Right lobe of liver (tissue), 6 donors: ENCODE measurements around the gene AMIGO1. TPM values are rescaled to one million over a fixed set of nuclear protein-coding genes. Genes with fewer than 3 reads are reported as not detected.

Experiments used
- ATAC-seq, 4 donors: fragments of 200-7000 bp; cut with Tn5 transposase; one replicate each; pipeline ENCODE4 v1.9.1; 2020; ENCODE audit warnings: mild to moderate bottlenecking in 4 of 4, moderate library complexity in 4 of 4
- DNase-seq, 3 donors: peaks; one replicate each; pipeline ENCODE4 v3.0.0-alpha.2; 2020
- H3K27ac ChIP-seq, 3 donors: fragments of 200-600 bp; one replicate each; pipeline ENCODE4 v1.8.0; 2022
- H3K27me3 ChIP-seq, 2 donors: fragments of 200-600 bp; one replicate each; pipeline ENCODE4 v1.8.0; 2022
- H3K36me3 ChIP-seq, 4 donors: fragments of 200-600 bp; sonication (generic) in 1 of 4; one replicate each; pipeline versions ENCODE4 v1.5.1 to v1.8.0; 2017 to 2022; ENCODE audit warnings: control low read depth in 1 of 4
- H3K4me1 ChIP-seq, 4 donors: fragments of 200-600 bp; sonication (generic) in 1 of 4; one replicate each; pipeline versions ENCODE4 v1.5.1 to v1.8.0; 2017 to 2022; ENCODE audit warnings: control low read depth in 1 of 4
- H3K4me3 ChIP-seq, 3 donors: fragments of 200-600 bp; one replicate each; pipeline ENCODE4 v1.8.0; 2022
- H3K9me3 ChIP-seq, 4 donors: fragments of 200-600 bp; sonication (generic) in 1 of 4; one replicate each; pipeline versions ENCODE4 v1.5.1 to v1.8.0; 2017 to 2022; ENCODE audit warnings: control low read depth in 1 of 4
- POLR2A ChIP-seq: fragments of 450-650 bp; IDR thresholded peaks from one replicate; pipeline ENCODE4 v1.6.1; 2017; ENCODE audit warnings: antibody characterized with exemption, mild to moderate bottlenecking
- WGBS: methylation state at CpG from one replicate; pipeline ENCODE4 v1.1.6; 2018; ENCODE audit warnings: low coverage, low lambda C conversion rate; ENCODE audit not compliant: insufficient coverage; ENCODE audit errors: missing lambda C conversion rate; 5-methylcytosine and 5-hydroxymethylcytosine counted together
- intact Hi-C, 2 donors: fragments of 100-400 bp; cut with DNase I; formaldehyde crosslinking; loops; one replicate each; pipeline versions ENCODE4 v1.11.2 to v1.14.1; 2022
- long read RNA-seq: library from polyadenylated mRNA; unstranded; transcript quantifications from one replicate; pipeline ENCODE4 v2.0.0, GENCODE V29; 2019
- total RNA-seq, 6 experiments: library from RNA; depleted of rRNA in 2 of 6; stranded (reverse); fragments of >200 nt in 2 of 6; fragmentation: NEBNext Ultra II Directional in 3 of 6; extraction: Animal tissue kit (Norgen Biotek cat#: 25700) in 3 of 6; gene quantifications; one replicate each; pipeline versions ENCODE4 v1.1.0 to v1.2.4, GENCODE V29; 2016 to 2023
- TF ChIP-seq, protein P1 (sequence below), 4 donors: fragments of 200-600 bp in 3 of 4; fragments of 450-650 bp in 1 of 4; IDR thresholded peaks; one replicate each; pipeline versions ENCODE4 v1.5.1 to v1.8.0; 2016 to 2022; ENCODE audit warnings: antibody characterized with exemption in 4 of 4, mild to moderate bottlenecking in 2 of 4
- donor health status: DM: no; HTN: yes; CAD: no.
- donor health status: DM: no; HTN: no; CAD: no.
- donor health status: DM: no; HTN: no; CAD: no.
- donor health status: DM: no; HTN: yes; CAD: no.
- donor health status: DM: no; HTN: yes; CAD: no.

Gene AMIGO1
- 1 to 10 TPM; 2.6 to 3.9 (median 3.2) TPM for total RNA-seq
- long read RNA-seq = 0 reads

DNA sequence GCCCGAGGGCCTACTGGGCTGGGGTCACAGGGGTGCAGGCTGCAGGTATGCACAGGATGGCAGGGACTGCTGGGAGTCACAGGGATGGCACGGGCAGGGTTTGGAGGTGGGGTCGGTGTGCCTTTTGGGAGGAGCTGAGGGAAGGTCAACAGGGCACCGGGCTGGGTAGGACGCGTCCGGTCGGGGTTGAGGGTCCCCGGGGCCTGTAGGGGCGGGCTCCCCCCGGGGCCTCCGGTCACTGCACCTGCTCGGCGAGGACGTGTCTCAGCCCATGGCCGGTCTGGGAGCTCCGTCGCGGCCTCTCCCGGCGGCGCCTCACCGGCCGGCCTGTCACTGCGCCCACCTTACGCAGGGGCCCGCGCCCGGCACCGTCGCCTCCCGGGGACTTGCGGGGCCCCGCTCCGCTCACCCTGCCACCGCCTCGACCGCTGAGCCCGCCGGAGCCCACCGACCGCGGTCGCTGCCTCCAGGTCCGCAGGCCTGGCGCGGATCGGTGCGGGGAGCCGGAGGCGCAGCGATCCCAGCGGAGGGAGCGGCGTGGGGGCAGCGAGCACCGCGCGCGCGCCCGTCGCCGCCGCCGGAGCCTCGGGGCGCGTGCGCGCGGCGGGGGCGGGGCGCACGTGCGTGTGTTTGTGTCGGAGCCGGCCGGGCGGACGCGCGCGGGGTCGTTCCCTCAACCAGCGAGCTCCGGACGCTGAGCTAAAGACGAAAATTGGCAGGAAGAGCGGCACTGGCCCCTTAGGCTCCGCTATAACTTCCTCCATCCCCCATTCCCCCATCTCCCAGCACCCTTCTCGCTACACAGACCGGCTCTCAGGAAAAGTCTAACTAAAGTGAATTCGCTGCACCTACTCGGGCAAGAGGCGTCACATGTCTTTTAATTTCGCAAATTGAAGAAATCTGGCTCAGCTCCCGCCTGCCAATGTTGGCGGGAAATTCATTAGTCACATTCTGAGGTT lies at the start of gene AMIGO1:
AMIGO1 (minus strand) TSS at position 552 of the 959 bp plus-strand sequence. CDS start 815 bp downstream, outside the sequence.
- Histone ChIP-seq H3K36me3 (no peaks in the 10 kb centered on the region), H3K4me3 (peak within 1 kb of the TSS; percentile 66 to 85 (median 73)), H3K4me1 (peaks cover 0 to 3% (median 1%) of the 10 kb centered on the region in 4 donors), H3K27ac (no peak within 1 kb of the TSS), H3K27me3 (no peaks in the 10 kb centered on the region), H3K9me3 (no peaks in the 10 kb centered on the region)
- TF ChIP-seq, protein P1, sequence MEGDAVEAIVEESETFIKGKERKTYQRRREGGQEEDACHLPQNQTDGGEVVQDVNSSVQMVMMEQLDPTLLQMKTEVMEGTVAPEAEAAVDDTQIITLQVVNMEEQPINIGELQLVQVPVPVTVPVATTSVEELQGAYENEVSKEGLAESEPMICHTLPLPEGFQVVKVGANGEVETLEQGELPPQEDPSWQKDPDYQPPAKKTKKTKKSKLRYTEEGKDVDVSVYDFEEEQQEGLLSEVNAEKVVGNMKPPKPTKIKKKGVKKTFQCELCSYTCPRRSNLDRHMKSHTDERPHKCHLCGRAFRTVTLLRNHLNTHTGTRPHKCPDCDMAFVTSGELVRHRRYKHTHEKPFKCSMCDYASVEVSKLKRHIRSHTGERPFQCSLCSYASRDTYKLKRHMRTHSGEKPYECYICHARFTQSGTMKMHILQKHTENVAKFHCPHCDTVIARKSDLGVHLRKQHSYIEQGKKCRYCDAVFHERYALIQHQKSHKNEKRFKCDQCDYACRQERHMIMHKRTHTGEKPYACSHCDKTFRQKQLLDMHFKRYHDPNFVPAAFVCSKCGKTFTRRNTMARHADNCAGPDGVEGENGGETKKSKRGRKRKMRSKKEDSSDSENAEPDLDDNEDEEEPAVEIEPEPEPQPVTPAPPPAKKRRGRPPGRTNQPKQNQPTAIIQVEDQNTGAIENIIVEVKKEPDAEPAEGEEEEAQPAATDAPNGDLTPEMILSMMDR (IDR thresholded peaks at IDR 0.05) = no peak
- peak; percentile 24 for TF ChIP-seq POLR2A
- WGBS = 1% methylated on average over 15 of the region's 100 CpGs
- DNase-seq = peak; percentile 67 to 68 (median 67)
- intact Hi-C loops = no loop called here
- peak; percentile 84 to 93 (median 86) for ATAC-seq

GRCh38 chr1:109557520-109557919 lies 48.0 kb upstream of the AMIGO1 start:
- ATAC-seq = no peak
- TF ChIP-seq, protein P1 (IDR thresholded peaks at IDR 0.05) = no peak
- TF ChIP-seq POLR2A = no peak
- peaks cover 0 to 4% (median 0%) of the 10 kb centered on the region in 4 donors for H3K4me1 ChIP-seq

GRCh38 chr1:109556563-109556962 lies 47.0 kb upstream of the AMIGO1 start:
- intact Hi-C loops = no loop called here
- Histone ChIP-seq H3K4me3 (no peak overlapping the region), H3K27me3 (no peaks in the 10 kb centered on the region), H3K27ac (no peak overlapping the region), H3K36me3 (no peaks in the 10 kb centered on the region), H3K9me3 (no peaks in the 10 kb centered on the region), H3K4me1 (no peaks in the 10 kb centered on the region)
- DNase-seq (no peak), ATAC-seq (no peak)
- 89% methylated on average over 1 of the region's 2 CpGs for WGBS
- TF ChIP-seq, protein P1 (IDR thresholded peaks at IDR 0.05) = no peak
- no peak for TF ChIP-seq POLR2A

More at GRCh38 chr1:109557520-109557919, 48.0 kb upstream of the AMIGO1 start:
- intact Hi-C loops = no loop called here
- no peak for DNase-seq
- Histone ChIP-seq H3K27me3 (no peaks in the 10 kb centered on the region), H3K27ac (no peak overlapping the region), H3K36me3 (no peaks in the 10 kb centered on the region), H3K9me3 (no peaks in the 10 kb centered on the region), H3K4me3 (no peak overlapping the region)
- 81% methylated on average over 5 of the region's 5 CpGs for WGBS

DNA sequence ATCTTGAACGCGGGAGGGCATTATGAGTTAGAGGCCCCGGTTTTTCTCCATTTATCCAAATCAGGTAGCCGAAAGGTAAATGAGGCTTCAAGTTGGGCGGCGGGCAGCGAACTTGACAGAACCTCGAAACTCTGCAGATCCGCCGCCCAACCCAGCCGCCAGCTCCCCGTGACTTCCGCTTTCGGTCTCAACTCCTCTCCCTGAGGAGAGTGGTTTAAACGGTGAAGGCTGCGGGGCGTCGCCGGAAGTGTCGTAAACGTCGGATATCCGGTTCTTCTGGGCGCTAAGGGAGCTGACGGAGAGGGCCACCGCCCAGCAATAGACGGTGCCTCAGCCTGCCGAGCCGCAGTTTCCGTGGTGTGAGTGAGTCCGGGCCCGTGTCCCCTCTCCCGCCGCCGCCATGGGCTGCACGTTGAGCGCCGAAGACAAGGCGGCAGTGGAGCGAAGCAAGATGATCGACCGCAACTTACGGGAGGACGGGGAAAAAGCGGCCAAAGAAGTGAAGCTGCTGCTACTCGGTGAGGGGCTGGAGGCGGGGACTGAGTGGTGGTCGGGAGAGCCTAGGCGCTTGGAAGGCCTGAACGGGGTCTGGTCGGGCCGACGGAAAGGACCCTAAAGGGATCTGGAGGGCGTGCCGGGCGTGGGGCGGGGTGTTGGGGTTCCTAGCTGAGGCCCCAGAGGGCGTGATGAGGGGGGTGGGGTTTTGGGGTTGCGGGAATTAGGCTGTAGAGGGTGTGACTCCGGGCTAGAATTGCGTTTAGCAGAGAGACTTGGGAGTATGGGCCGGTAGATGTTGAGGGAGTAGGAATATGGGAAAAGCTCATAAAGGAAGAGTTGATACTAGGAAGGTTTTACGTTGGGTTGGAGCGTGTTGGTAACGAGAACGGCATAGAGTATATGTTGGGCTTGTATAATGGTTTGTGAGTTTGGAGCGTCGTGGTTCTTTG lies 39.1 kb upstream of the AMIGO1 start, which contains the start of gene GNAI3:
GNAI3 (plus strand) TSS at position 295 of the 947 bp plus-strand sequence; CDS start at position 401, 106 bp downstream.
- no peaks in the 10 kb centered on the region for H3K9me3 ChIP-seq
- DNase-seq = peak; percentile 96 to 98 (median 98)
- H3K36me3 ChIP-seq = no peaks in the 10 kb centered on the region
- peak within 1 kb of the TSS; percentile 92 to 97 (median 95) for H3K27ac ChIP-seq
- ATAC-seq = peak; percentile 93 to 97 (median 94)
- no peaks in the 10 kb centered on the region for H3K27me3 ChIP-seq
- peak within 1 kb of the TSS; percentile 85 to 89 (median 88) for H3K4me3 ChIP-seq
- intact Hi-C loops = loop anchor here (10.0 kb wide), 3 partner anchors 76 to 226 kb away; partner anchors contain the start of gene EPS8L3 (in 1 of the 2)
- WGBS = under 1% methylated on average over 64 of the region's 68 CpGs
- TF ChIP-seq, protein P1 (IDR thresholded peaks at IDR 0.05) = no peak
- TF ChIP-seq POLR2A = peak; percentile 99
- peaks cover 0 to 28% (median 3%) of the 10 kb centered on the region in 4 donors for H3K4me1 ChIP-seq
